ENCODE data around the gene NGLY1.

Gene NGLY1

GRCh38 chr3:25708036-25708435, 75.2 kb downstream of the NGLY1 start:
- no peak for DNase-seq (ENCODE audit: low read depth)

GRCh38 chr3:25707268-25707926, 75.8 kb downstream of the NGLY1 start:
- DNase-seq (ENCODE audit: low read depth) = no peak

- no peak for DNase-seq (ENCODE audit: low read depth)
These were observed 77.0 kb downstream of the NGLY1 start for GRCh38 chr3:25706213-25706612.

GRCh38 chr3:25697553-25697952, 85.7 kb downstream of the NGLY1 start:
- no peak for DNase-seq (ENCODE audit: low read depth)

GRCh38 chr3:25695731-25696420, 87.4 kb downstream of the NGLY1 start:
- no peak for DNase-seq (ENCODE audit: low read depth)

- DNase-seq (ENCODE audit: low read depth) = no peak
These were observed 90.0 kb downstream of the NGLY1 start for GRCh38 chr3:25693238-25693637.

- DNase-seq (ENCODE audit: low read depth) = no peak
These were observed 90.9 kb downstream of the NGLY1 start for GRCh38 chr3:25692341-25692740.

GRCh38 chr3:25690768-25691533, 92.3 kb downstream of the NGLY1 start:
- DNase-seq (ENCODE audit: low read depth) = no peak

GRCh38 chr3:25689226-25689625, 94.0 kb downstream of the NGLY1 start:
- no peak for DNase-seq (ENCODE audit: low read depth)

- DNase-seq (ENCODE audit: low read depth) = no peak
These were observed 95.5 kb downstream of the NGLY1 start for GRCh38 chr3:25687742-25688141.

- DNase-seq (ENCODE audit: low read depth) = no peak
These were observed 96.5 kb downstream of the NGLY1 start for GRCh38 chr3:25686766-25687165.

GRCh38 chr3:25683882-25684281, 99.4 kb downstream of the NGLY1 start:
- no peak for DNase-seq (ENCODE audit: low read depth)

- DNase-seq (ENCODE audit: low read depth) = no peak
These were observed 99.8 kb downstream of the NGLY1 start for GRCh38 chr3:25683410-25683809.

- DNase-seq (ENCODE audit: low read depth) = no peak
These were observed 103.5 kb downstream of the NGLY1 start for GRCh38 chr3:25679642-25680302.

- DNase-seq (ENCODE audit: low read depth) = no peak
These were observed 104.1 kb downstream of the NGLY1 start for GRCh38 chr3:25679166-25679565.

- DNase-seq (ENCODE audit: low read depth) = no peak
These were observed 104.7 kb downstream of the NGLY1 start for GRCh38 chr3:25678581-25678980.

- no peak for DNase-seq (ENCODE audit: low read depth)
These were observed 106.1 kb downstream of the NGLY1 start for GRCh38 chr3:25677121-25677520.

GRCh38 chr3:25674670-25675069, 108.6 kb downstream of the NGLY1 start:
- DNase-seq (ENCODE audit: low read depth) = no peak

GRCh38 chr3:25673738-25674298, 109.4 kb downstream of the NGLY1 start:
- DNase-seq (ENCODE audit: low read depth) = no peak
